ENCODE measurements around the gene SYP.

Gene SYP

GRCh38 chrX:49199906-49200771, at the start of gene SYP:
SYP (minus strand) TSS chrX:49200193; CDS start chrX:49200186, 7 bp downstream.
- DNase-seq (ENCODE audit: low read depth), result peak; percentile 74

- DNase-seq (ENCODE audit: low read depth), result no peak
Observed at GRCh38 chrX:49249616-49250015, 49.6 kb upstream of the SYP start.

- DNase-seq (ENCODE audit: low read depth), result no peak
Observed at GRCh38 chrX:49249071-49249470, 49.1 kb upstream of the SYP start.

DNA sequence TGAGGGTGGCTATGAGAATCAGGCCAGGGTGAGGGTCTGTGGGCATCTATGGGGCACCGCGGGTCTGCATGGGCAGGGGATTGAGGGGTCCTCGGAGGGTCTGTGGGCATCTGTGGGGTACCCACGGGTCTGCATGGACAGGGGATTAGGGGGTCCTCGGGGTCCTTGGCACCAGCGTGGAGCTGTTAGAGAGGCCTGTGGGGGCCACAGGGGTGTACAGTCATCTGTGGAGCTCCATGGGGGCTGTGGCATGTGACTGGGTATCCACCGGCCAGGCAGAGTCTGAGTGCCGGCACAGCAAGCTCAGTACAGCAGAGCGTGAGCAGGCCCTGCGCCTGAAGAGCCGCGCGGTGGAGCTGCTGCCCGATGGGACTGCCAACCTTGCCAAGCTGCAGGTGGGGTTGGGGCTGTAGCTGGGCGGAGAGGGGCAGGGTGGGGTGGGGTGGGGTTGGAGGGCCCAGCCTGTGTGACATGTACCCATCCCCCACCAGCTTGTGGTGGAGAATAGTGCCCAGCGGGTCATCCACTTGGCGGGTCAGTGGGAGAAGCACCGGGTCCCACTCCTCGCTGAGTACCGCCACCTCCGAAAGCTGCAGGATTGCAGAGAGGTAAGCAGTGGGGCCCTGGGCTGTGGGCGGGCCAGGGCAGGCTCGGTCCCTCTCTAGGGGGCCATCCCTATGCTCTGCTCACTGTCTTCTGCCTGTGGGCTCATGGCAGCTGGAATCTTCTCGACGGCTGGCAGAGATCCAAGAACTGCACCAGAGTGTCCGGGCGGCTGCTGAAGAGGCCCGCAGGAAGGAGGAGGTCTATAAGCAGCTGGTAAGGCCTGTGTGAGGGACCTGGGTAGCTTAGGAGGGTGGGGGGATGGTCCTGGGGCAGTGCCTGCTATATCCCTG, 48.2 kb upstream of the SYP start:
- DNase-seq (ENCODE audit: low read depth), result no peak

GRCh38 chrX:49247346-49247745, 47.4 kb upstream of the SYP start:
- no peak for DNase-seq (ENCODE audit: low read depth)

DNA sequence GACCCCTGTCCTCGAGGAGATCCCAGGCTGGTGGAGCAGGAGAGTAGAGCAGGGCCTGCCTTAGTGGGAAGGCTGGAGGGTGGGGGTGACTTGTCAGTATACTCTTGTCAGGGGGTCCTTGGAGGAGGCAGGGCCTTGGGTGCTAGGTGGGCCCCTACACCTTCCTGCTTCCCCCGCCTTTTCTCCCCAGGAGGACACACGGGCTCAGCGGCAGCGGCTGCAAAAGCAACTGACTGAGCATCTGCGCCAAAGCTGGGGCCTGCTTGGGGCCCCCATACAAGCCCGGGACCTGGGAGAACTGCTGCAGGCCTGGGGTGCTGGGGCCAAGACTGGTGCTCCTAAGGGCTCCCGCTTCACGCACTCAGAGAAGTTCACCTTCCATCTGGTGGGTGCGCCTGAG, 46.5 kb upstream of the SYP start:
- DNase-seq (ENCODE audit: low read depth), result no peak

GRCh38 chrX:49244207-49244606, 44.2 kb upstream of the SYP start:
- DNase-seq (ENCODE audit: low read depth), result no peak

- no peak for DNase-seq (ENCODE audit: low read depth)
Observed at GRCh38 chrX:49243166-49243565, 43.2 kb upstream of the SYP start.

- DNase-seq (ENCODE audit: low read depth), result no peak
Observed at GRCh38 chrX:49242545-49243066, 42.6 kb upstream of the SYP start.

DNA sequence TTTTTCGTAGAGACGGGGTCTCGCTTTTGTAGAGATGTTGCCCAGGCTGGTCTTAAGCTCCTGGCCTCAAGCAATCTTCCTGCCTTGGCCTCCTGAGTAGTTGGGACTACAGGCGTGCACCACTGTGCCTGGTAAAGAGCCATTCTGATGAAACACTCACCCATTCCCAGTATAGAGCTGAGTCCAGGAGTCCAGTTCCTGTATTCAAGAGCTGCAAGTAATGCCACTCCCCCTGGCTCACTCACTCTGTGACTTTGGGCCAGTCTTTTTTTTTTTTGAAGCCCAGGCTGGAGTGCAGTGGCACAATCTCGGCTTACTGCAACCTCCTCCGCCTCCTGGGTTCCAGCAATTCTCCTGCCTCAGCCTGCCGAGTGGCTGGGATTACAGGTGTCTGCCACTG, 38.7 kb upstream of the SYP start:
- no peak for DNase-seq (ENCODE audit: low read depth)

DNA sequence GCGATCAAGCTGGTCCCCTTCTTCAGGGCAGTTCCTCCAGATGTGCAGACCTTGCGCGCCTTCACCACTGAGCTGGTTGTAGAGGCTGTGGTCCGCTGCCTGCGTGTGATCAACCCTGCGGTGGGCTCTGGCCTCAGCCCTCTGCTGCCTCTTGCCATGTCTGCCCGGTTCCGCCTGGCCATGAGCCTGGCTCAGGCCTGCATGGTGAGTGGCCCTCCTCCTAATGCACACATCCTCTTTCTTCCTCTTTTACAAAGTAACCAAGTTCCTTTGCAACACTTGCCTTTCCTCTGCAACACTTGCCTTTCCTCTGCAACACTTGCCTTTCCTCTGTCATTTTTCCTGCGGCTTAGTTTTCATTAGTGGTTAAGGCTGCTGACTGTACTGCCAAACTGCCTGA, 37.1 kb upstream of the SYP start:
- DNase-seq (ENCODE audit: low read depth), result no peak

- DNase-seq (ENCODE audit: low read depth), result no peak
Observed at GRCh38 chrX:49233887-49234555, 34.0 kb upstream of the SYP start.

DNA sequence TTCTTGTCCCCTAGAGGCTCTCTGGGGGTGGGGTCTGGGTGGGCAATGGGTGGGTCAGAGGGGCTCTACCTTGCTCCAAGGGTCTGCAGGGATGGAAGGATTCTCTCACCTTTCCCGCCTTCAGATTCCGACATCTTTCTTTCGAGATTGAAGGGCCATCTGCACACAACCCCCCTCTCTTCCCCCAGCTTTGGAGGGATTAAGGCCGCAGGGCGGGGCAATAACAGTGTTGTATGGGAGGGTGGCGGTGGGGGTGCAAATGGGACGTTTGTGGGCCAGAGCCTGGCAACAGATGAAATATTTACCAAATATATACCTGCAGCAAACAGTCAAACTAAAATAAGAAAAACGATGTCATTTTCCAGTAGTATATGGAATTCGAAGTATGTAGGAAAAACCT, 33.2 kb upstream of the SYP start, which contains the start of gene CACNA1F:
CACNA1F (minus strand) TSS at position 165 of the 400 bp plus-strand sequence; CDS start at position 134, 31 bp downstream.
- no peak for DNase-seq (ENCODE audit: low read depth)

GRCh38 chrX:49232525-49232924, 32.5 kb upstream of the SYP start:
- no peak for DNase-seq (ENCODE audit: low read depth)

- DNase-seq (ENCODE audit: low read depth), result no peak
Observed at GRCh38 chrX:49231333-49232000, 31.5 kb upstream of the SYP start.

GRCh38 chrX:49230500-49231232, 30.7 kb upstream of the SYP start:
- peak; percentile 25 for DNase-seq (ENCODE audit: low read depth)

DNA sequence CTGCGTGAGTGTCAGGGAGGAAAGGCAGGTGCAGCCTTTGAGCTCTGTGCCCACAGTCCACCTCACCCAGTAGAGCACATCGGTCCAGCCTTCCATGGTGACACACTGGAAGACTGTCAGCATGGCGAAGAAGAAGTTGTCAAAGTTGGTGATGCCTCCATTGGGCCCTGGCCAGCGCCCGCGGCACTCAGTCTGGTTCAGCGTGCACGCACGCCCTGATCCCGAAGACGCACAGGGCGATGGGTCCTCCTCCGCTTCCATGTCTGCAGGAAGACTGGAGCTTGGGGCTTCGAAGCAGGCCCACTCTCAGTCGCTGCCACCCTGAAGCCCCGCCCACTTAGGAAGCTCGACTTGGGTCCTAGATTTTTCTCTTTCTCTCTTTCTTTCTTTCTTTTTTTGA, 28.2 kb upstream of the SYP start:
- no peak for DNase-seq (ENCODE audit: low read depth)

DNA sequence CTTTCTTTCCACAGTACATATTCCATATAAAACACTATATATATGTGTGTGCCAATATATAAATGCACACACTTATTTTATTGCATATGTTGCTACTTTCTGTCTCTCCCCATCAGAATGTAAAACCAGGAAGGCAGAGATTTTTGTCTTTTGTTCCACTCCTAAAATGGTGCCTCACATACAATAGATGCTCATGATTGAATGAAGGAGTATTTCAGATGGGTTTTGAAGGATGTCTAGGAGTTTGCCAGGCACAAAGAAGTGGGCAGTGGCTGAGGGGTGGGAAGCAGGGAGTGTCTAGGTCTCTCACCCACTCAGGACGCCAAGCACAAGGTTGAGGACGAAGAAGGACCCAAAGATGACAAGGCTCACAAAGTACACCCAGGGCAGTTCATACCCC, 27.7 kb upstream of the SYP start:
- no peak for DNase-seq (ENCODE audit: low read depth)

DNA sequence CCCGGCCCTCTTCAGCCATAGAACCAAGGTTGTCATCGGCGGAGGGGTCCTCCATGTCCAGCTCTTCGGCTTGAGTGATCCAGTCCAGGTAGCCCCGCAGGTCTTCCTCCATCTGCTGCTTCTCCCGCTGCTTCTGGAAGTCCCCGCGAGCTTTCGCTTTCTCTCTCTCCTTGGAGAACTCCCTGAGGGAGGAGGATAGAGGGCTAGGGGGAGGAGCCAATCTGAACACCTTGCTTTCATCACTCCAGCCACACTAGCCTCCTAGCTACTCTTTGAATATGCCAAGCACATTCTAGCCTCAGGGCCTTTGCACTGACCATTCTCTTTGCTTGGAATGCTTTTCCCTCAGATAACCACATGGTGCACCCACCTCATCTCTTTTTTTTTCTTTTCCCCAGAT, 27.0 kb upstream of the SYP start:
- no peak for DNase-seq (ENCODE audit: low read depth)

GRCh38 chrX:49225858-49226257, 25.9 kb upstream of the SYP start:
- DNase-seq (ENCODE audit: low read depth), result no peak

DNA sequence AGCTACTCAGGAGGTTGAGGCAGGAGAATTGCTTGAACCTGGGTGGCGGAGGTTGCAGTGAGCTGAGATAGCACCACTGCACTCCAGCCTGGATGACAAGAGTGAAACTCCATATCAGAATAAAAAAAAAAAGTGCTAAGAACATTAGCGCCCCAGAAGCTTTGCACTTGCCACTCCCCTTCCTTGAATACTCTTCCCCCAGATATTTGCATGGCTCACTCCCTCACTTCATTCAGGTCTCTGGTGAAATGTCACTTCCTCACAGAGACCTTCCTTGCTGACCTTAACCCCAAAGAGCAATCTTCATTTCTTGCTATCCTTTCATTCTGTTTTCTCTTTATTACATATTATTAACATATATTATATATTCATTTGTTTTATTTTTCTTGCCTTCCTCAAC, 21.9 kb upstream of the SYP start:
- DNase-seq (ENCODE audit: low read depth), result no peak
